GM12892 (cell line): Measurements from ENCODE around the gene FLT3LG.

Experiments
- POLR2A ChIP-seq: IDR thresholded peaks from 2 replicates; pipeline ENCODE4 v1.6.1; 2011; ENCODE audit warnings: low read depth, low read length, control low read depth
- POLR2AphosphoS5 ChIP-seq: IDR thresholded peaks from 2 replicates; pipeline ENCODE4 v1.6.1; 2011; ENCODE audit warnings: low read depth, low read length, control low read depth
- TAF1 ChIP-seq: IDR thresholded peaks from 2 replicates; pipeline ENCODE4 v1.6.1; 2011; ENCODE audit warnings: low read depth, mild to moderate bottlenecking, control low read depth, low read length, borderline replicate concordance

DNA sequence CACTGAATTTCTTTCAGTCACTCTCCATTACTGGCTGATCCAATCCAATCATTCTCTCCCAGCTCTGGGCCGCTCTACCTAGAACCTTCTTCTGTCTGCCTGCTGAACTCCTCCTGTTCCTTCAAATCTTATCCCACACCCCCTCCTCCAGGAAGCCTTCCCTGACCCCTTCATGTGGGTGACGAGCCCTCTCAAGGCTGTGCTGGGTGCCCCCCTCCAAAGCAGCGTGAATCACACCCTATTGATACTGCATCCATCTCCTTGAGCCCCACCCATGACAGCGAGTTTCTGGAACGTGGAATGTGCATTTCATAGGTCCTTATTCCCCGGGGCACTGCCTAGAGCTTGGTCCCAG is 25.6 kb upstream of the FLT3LG start:
- TF ChIP-seq POLR2AphosphoS5 (no peak), POLR2A (no peak), TAF1 (no peak)
